Stimulated activated CD4-positive, alpha-beta T cell treated with anti-CD3 and anti-CD28 coated beads, Interleukin-15, amount 100 ng/mL, for 1 hour (primary cell): ENCODE measurements around the gene KIAA1671.

ENCODE experiments used
- DNase-seq, 2 donors: peaks; one replicate each; pipeline ENCODE4 v3.0.0-alpha.2; 2020; ENCODE audit warnings: low read depth in 1 of 2, low spot score in 1 of 2

Gene KIAA1671

DNA sequence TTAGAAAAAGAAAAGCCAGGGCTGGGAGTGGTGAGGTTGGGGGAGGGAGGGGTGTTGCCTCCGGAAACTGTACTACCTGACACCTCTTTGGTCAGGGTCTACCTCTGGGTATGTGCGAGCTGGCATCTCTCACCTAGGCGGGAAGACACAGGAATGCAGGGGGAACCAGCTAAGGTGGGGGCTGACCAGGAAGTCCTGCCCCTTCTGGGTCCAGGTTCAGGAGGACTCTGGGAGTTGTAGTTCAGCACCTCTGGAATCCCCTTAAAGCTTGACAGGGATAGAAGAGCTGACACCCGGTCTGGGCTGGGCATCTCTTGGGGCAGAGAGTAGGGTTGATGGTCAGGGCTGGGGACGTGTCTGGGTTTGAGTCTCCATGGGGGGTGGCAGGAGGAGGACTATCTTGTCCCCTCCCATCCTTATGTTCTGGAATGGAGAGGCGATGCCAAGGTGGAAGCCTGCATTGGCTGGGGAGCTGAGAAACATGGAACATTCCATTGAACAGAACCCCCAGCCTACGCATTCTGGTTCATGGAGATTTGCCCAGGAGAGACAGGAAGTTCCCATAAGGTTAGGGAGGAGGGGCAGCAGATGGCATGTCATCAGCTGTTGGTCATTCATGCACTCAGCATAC, 2.1 kb upstream of the KIAA1671 start:
- DNase-seq, result no peak

DNA sequence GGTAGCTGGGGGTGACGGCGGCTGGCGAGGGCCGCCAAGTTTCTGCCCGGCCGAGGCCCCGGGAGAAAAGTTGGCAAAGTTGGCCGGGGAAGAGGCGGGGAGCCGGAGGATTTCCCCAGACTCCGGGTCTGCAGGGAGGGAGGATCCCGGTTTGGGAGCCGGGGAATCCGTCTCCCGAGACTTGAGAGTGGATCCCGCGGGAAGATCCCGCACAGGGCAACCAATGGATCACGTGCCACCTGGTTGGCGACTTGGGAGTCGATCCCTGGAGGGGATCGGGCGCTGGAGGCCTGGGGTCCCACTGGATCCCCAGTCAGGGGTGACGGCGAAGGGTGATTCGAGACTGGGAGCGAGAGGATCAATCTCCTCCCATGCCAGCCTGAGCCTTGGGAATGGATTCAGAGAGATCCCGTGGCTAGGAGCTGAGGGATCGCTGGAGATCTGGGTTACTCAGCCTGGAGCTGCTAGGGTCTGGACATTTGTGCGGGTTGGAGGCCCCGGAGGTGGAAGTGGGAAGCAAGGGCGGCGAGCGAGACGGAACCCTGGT, 394 bp downstream of the KIAA1671 start:
- no peak for DNase-seq

DNA sequence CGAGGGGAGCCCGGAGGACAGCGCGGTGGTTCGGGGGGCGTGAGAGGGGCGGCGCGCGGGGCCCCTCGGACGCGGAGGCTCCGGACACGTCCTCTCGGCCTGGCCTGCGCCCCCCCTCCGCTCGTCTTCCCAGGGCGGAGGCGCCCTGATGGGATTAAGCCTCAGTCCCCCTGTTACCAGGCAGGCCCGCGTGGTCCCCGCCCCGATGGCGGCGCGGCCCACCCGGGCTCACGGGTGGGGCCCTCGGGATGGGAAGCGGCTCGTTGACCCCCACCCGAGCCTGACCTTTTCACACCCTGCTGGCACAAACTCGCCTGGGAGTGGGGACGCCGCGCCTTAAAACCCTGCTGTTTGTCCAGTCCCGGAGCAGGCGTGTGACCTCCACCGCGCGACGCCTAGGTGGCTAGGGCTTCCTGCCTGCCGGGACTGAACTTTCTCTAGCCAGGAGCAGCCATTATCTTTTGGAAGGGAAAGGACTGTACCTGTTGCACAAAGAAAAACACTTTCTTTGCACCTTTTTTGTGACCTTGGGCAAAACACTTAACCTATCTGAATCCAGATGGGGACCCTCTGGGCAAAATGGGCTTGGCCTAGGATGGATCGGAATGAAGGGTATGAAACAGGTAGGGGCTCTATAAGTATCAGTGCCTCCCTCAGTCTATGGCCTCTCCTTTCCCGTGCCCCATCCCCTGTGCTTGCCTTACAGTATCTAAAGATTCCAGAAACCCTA, 1.0 kb downstream of the KIAA1671 start:
- no peak for DNase-seq

DNA sequence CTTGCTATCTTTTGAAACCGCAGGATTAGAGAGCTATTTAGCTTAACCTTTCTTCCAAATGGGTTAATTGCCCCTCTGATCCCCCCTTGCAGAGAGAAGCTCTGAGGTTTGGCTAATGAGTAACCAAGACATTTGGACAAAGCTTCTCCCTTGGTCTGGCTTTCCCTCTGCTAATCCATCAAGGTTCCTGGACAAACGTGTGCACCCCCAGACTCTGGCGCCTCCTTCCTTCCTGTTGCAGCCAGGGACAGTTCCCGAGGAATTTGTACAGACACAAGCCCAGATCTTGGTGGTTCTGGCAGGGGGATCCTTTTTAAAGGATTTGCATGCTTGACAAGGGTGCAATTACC, 1.6 kb downstream of the KIAA1671 start:
- no peak for DNase-seq

DNA sequence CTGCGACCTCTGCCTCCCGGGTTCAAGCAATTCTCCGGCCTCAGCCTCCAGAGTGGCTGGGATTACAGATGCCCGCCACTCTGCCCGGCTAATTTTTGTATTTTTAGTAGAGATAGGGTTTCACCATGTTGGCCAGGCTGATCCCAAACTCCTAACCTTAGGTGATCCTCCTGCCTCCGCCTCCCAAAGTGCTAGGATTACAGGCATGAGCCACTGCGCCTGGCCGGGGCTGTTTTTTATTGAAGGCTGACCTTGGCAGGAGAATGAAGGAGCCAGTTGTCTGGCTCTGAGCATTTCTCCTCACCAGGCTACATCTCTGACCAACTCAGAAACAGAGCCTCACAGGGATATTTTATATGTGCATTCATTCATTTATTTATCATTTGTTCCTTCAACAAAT, 2.3 kb downstream of the KIAA1671 start:
- DNase-seq, result no peak

DNA sequence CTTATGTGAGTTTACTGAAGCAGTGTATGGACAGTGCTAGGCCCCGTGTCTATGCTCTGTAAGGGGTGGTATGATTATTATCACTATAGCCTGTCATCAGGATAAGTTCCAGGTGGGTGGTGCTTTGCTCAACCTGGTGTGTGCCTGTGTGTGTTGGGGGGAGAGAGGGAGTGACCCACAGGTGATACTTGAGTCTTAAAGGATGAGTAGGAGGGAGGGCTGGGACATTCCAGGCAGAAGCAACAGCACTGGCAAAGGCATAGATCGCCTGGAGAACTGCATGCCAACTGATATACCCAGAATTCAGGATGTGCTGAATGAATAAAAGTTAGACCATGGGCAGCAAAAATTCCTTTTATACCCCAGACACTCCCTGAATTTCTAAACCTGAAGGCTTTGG, 4.5 kb downstream of the KIAA1671 start:
- DNase-seq, result no peak

DNA sequence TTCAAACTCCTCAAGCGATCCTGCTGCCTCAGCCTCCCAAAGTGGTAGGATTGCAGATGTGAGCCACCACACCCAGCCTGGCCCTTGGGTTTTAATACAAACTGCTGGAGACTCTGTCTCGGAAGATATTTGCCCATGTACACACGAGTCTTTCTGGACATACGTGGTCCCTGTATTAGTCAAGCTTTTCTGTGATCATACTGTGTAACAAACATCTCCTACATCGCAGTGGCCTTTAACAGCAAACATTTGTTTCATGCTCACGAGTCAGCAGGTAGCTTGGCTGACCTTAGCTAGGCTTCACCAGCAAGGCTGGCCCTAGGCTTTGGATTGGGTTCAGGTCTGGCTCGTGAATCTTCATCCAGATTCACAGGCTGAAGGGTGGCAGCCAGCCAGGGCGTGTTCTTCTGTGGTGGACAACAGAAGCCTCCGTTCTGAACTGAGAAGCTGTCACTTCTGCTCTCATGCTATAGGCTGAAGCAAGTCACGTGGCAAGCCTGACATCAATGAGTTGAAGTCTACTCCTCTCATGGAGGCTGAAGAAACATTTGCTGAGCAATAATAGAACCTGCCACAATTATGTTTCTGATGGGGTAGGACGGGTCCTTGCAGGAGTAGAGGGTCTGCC, 8.8 kb downstream of the KIAA1671 start:
- no peak for DNase-seq

DNA sequence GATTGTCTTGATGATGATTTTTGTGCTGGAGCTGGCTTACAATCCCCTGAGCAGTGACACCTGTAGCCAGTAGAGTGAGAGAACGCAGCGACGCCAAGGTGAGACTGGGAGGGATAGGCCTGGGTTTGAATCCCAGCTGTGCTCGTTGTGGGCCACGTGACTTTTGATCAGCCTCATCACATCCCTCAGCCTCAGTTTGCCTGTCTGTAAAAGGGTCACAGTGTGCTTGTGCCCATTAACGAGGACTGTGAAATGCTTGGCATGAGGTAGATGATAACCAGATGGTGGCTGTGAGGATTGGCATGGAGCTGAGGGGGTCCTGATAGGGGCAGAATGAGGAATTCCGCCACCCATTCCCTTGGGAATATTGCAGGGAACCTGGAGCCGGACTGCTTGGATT, 9.6 kb downstream of the KIAA1671 start:
- DNase-seq, result no peak

DNA sequence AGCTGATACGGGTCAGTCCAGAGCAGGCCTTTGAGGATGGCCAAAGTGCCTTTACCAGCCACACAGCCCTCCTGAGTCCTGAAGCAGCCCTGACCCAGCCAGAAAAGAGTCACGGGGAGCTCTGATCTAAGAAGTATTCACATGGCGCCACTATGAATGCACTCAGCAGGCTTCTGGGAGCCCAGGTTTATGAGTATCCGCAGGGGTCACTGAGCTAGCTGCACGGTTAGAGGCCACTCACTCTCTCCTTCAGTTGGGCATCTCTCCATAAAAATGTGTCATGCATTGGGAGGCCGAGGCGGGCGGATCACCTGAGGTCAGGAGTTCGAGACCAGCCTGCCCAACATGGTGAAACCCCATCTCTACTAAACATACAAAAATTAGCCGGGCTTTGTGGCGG, 10.3 kb downstream of the KIAA1671 start:
- no peak for DNase-seq

DNA sequence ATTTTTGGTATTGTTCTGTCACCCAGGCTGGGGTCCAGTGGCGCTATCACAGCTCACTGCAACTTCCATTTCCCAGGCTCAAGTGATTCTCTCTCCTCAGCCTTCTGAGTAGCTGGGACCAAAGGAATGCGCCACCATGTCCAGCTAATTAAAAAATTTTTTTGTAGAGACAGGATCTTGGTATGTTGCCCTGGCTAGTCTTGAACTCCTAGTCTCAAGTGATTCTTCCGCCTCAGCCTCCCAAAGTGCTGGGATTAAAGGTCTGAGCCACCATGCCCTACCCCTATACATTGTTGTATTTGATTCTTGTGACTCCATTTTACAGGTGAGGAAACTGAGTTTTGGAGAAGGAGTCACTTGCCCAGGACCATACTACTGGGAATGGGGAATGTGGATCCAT, 11.9 kb downstream of the KIAA1671 start:
- no peak for DNase-seq

DNA sequence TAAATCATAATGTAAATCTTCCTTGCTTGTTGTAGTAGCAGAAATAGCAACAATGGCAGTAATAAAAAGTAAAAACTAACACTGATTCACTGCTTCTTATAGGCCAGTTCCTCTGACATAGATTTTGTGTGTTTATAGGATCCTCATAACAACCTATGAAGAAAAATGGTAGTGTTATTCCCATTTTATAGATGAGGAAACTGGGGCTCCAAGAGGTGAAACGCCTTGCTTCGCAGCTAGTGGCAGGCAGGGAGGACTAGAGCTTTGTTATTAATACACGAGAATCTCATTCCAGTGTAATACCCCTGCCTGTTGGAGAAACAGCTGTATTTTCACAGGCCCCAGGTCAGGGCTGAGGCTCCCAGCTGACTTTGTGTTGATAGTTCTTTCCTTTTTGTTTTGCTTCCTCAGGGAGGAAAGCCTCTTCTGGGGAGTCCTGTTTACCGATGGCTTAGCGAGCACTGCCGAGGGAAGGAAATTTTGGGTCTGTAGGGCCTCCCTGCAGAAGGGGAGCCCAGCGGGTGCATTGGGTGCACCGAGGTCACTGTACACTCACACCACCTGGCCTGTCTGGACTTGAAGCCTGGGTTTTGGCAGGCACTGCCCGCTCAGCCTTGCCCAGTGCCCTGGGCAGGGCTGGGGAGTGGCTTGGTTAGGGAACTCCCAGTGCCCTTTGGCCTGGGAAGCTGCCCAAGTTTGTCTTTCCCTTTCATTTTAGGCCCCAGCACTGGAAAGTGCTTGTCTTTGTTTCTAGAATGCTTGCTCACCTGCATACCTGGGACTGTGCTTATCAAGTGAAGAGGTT, 13.5 kb downstream of the KIAA1671 start:
- DNase-seq, result no peak

DNA sequence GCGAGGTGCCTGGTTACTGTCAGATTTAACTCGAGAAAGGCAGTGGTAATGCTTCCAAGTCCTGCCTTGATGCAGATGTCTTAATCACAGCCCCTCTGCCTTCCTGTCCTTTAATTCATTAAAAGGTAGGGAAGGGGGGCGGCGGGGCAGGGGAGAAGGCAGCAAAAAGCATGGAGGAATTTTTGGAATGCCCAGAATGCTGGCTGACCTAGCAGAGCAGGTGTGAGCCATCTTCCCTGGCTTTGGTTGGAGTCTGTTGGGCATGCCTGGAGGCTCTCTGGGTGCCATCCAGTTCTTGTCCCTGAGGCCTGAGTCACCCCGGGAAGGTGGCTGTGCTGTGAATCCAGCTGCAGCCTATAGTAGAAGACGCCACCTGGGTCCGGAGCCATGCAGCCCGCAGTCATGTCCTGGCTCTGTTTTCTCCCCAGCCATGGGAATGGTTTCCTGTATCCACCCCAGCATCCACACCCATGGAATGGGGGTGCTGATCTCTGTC, 15.6 kb downstream of the KIAA1671 start:
- no peak for DNase-seq

DNA sequence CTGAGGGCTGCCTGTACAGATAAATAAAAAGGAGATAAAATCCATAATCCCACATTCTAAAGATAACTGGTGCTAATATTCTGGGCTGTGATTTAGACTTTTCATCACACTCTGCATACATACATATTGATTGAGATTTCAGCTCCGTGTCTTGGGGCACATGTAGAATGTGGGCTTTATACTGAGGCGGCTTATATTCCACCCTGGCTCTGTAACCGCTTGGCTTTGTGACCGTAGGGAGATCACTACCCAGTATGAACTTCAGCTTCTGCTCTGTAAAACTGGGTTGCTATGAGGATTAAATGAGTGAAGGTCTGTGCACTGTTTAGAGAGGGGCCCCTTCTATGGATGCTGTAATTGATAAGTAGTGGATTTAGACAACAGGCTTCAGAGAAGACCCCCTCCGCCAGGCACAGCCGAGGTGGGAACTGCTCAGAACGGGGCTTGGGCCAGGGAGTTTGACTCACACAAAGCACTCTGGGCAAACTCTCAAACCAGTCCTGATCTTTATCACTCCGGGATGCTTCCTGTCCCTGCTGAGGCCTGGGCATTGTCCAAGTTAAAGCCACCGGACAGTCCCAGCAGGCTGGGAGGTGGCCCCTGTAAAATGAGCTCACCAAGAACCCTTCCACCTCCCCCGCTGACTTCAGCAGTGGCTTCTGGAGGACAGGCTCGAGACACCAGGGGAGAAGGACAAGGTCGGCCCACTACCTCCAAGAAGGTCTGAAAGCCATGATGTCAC, 17.2 kb downstream of the KIAA1671 start:
- no peak for DNase-seq

DNA sequence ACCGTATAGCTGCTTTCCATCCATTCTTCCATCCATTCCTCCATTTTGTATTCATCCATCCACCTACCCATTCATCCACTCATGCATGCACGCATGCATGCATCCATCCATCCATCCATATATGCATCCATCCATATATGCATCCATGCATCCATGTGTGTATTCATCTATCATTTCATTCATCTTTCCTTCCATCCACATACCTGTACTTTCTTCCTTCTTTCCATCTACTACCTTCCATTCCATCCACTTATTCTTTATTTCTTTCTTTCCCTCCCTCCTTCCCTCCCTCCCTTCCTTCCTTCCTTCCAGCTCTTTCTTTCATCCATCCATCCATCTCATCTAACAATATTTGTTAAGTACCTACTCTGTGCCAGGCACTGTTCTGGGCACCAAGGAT, 19.9 kb downstream of the KIAA1671 start:
- DNase-seq, result no peak

DNA sequence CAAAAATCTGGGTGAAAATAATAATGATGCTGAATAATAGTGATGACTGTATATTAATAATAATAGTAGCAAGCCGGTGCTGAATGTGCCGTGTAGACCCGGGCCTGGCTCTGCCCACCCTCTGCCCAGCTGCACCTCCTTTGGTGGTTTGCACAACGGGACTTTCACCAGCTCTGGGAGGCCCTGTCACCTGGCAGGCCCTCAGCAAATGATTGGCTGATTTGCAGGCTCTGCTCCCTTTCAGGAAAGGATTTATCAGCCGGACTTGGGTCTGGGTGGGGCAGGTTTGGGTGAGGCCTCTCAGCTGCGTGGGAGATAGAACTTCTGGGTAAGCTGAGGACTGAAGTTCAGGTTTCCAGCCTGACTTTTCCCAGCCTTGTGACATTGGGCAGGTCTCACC, 21.4 kb downstream of the KIAA1671 start:
- no peak for DNase-seq

DNA sequence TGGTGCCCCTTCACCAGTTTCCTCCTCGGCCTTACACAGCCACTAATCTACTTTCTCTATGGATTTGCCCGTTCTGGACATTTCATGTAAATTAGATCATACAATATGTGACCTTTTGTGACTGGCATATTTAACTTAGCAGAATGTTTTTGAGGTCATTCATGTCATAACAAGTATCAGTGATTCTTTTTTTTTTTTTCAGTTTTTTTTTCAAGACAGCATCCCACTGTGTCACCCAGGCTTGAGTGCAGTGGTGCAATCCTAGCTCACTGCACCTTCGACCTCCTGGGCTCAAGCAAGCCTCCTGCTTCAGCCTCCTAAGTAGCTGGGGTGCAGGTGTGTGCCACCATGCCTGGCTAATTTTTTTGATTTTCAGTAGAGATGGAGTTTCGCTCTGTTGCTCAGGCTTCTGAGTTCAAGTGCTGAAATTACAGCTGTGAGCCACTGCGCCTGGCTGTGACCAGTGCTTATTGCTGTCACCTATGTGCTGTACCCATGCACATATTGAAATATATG, 22.7 kb downstream of the KIAA1671 start:
- DNase-seq, result no peak

DNA sequence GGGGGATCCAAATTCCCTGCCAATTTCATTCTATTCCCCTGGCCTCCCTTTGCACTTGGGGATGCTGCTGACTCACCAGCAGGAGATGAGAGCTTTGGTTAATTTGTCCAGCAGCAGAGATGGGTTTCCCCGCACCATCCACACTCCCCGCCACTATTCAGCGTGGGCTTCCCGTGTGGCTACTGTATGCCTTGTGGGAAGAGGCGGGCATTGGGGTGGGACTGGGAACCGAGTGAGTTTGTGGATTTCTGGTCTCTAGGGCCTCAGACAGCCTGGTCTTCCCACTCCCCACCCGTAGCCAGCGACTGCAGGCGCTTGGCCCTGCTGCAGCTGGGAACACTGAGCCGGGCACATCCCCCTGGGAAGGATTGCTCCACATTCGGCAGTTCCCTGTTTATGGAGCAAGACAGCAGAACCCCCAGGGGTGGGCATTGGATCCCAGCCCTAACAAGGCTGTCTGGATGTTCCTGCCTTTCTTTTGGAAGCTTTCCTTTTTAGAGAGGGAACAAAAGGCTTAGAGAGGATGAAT, 23.4 kb downstream of the KIAA1671 start:
- no peak for DNase-seq

DNA sequence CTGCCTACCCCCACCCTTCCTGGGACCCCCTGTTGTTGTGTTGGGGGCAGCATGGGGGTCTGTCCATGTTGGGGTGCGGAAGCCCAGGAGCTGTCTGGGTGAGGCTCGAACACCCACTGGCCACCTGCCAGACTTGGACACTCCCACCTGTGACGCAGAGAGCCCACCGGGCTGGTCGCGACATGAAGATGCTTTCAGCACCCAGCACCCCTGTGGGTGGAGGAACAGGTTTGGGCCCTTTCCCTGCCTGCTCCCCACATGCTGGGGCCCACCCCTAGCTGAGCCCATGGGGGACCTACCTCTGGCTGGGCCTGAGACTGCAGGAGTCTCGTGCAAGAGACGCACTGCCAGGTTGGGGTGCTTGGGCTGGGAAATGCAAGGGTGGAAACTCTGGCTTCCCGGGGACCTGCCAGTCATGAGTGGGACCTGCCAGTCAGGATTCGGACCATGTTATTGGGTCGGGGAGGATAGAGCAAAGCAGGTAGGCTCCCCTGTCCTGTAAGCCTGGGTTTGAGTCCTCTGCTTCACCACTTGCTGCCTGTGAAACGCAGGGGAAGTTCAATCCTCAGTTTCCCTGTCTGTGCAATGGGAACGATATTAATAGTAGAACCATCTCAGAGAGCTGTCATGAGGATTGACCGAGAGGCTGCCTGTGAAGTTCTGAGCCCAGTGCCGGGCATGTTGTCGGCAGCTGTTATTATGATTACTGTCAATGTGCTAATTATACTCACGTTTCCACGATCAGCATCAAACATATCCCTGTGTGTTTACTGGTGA, 24.1 kb downstream of the KIAA1671 start:
- DNase-seq, result no peak

DNA sequence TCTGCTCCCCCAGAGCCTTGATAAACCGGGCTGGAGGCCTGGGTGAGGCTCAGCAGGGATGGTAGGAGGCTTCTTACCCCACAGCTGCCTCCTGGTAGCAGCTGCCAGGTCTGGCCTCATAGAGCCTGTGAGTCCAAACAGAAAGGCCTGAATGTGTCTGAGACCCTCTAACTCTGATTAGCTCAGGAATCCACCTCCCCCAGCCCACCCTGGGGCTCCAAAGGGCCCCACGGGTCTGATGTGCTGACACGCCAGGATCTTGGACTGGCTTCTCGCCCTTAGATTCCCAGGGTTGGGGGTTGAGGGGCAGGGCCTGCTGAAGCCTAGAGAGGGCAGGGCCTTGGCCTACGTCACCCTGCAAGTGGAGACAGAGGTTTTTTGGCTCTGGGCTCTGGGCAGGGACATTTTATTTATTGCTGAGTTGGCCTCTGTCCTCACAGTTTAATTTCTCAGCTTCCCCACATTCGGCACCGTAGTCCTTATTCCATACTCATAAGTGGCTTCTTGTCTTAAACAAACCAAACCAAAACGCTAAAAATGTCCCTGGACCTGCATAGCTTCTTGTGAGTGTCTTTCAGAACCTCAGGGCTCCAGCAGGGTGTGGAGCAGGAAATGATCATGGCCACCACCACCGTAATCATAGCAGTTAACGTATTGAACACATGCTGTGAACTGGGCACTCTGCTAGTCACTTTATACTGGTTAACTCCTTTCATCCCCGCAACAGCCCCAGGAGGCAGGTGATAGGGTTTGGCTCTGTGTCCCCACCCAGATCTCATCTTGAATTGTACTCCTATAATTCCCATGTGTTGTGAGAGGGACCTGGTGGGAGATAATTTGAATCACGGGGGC, 25.1 kb downstream of the KIAA1671 start:
- no peak for DNase-seq
